ENCODE measurements around the gene ADAM12.
"Not testable (repeated sequence)": the region's sequence is repeated elsewhere in the genome, so short reads cannot be mapped to it uniquely, and the experiment has no call there.

Gene ADAM12

DNA sequence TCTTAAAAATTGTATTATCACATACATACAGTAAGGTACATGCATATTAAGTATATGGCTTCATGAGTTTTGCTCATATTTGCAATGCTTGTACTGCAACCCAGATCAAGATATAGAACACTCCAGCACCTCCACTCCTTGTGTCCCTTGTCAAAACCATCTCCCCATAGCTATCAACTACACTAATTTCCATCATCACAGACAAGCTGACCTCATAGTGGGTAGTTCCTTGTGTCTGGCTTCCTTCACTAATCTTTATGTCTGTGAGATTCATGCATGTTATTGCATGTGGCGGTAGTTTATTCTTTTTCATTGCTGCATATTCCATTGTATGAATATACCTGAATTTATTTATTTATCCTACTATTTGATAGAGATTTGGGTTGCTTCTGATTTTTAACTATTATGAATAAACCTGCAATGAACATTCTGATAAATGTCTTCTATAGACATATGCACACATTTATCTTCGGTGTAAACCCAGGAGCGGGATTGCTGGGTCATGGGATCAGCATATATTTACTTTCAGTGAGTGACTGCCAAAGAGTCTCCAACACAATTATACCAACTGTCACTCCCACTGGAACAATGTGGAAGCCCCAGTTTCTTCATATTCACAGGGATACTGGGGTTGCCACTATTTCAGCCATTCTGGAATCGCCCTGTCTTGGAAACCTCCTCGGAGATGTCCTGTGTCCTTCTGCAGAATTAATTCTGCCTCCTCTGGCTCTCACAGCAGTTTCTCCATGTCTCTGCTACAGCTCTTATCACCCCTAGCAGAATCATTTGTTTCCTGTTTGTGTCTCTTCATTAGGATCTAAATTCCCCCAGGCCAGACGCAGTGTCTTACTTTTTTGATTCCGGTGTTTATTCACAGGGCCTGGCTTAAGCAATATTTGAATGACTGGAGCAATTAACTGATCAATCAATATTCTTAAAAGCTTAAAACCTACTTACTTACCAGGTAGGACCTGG is 14.7 kb upstream of the ADAM12 start:
- DNase-seq, result no peak

DNA sequence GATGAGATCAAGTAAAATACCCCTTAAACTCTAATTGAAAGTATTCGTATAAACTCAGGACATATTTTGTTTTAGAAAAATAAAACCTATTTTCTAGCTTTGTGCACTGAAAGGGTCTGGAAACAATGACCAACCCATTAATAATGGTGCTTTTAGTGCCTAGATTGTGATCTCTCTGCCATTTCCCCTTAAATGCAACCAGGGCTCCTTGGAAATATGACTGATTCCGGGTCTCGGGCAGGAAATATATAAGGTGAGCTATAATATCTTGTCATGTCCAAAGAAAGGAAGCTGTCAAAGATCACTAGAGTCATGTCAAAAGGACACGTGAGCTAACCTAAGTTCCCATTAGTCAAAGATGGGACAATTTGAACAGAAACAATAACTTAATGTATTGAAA is 12.4 kb upstream of the ADAM12 start:
- no peak for DNase-seq

GRCh38 chr10:126398924-126399323 is 10.6 kb upstream of the ADAM12 start:
- no peak for DNase-seq

DNA sequence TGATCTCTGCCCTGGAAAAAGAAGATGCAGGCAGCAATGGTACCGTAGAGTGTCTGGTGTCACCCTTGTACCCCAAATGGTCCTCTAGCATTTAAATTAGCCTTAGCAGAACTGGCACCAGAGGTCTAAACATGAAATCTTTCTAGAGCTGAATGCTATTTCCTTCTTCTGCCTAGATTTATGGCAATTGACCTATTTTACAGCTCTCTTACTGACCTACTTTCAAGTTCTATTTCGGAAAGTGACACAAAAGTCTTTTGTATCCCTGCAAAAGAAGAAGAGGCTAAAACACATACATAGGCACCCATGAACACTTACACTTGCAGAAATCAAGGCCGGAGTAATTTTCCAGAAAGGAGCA is 10.1 kb upstream of the ADAM12 start:
- DNase-seq, result no peak

DNA sequence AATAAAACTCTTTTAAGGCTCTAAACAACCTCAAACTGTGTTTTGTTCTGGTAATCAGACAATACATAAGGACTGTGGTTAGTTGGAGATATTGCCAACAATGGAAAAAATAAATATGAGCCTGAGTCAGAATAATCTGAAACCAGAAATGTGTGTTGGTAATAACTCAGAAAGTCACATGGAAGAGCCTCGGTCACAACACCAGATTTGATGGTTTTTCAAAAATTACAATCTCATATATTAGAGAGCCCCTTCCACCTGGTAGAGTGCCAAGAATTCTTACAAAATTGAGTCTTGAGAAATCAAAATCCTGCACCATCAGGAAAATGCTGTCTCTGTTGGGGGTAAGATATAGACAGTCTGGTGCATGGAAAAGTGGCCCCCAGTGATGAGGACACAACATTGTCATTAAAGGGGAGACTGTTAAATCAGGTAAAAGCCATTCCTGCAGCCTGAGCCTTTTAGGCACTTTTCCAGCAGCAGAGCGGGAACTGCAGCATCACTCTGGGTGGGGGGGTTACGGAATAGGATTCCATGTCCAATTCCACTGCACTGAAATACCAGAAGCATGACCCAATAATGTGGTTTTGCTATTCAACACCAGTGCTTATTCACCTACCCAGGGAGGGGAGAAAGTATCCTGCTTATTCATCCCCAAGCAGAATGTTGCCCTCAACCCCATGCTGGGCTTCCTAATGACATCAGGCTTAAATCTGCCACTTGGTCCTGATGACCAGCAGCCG is 9.5 kb upstream of the ADAM12 start:
- no peak for DNase-seq

- DNase-seq, result no peak
Measured at GRCh38 chr10:126397156-126397555, 8.9 kb upstream of the ADAM12 start.

DNA sequence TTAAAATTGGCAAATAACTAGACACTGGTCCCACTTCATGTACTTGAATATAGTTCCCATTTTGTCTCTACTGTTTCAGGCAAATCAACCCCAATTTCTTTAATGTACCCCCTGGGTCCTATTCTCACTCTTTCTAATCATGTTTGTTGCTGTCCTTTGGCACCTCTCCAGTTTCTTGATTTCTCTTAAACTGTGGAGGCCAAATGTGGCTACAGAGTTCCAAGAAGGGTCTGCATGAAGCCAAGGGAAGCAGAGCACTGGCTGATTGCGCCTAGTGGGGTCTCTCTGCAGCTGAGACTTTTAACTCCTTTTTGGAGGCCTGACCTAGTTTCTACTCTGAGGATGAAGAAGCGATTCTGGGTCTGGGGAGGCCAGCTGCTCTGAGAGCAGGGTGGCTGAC is 6.7 kb upstream of the ADAM12 start:
- no peak for DNase-seq

- no peak for DNase-seq
Measured at GRCh38 chr10:126393076-126393475, 4.8 kb upstream of the ADAM12 start.

GRCh38 chr10:126392469-126392868 is 4.2 kb upstream of the ADAM12 start:
- DNase-seq, result no peak

- no peak for DNase-seq
Measured at GRCh38 chr10:126392068-126392467, 3.8 kb upstream of the ADAM12 start.

DNA sequence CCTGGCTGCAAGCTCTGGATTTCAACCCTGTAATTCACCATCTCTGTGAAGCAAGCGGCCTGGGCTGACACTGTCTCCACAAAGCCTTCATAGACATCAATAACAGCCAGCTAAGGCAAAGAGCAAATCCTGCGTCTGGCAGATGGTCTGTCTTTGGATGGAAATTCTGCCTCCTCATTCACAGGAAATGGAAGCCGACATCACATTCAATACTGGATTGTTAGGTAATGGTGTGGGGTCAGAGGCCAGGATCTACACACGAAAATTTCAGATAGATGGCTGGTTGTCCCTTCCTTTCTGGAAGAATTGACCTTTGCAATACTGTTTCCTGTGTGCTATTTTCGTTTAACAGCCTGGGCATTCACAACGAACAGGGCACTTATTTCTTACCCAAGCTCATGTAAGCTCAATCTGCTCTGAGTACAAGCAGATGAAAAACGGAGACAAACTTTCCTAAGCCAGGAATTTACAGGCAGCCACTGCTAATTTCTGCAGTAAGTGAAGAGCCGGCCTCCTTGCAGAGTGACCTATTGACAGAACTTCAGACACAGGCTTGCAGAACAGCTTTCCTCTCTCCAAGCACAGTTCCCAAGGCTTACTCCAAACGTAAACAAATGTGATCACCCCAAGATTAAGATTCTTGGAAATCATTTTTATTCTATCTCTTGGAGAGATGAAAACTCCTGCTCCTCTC is 3.1 kb upstream of the ADAM12 start:
- no peak for DNase-seq

DNA sequence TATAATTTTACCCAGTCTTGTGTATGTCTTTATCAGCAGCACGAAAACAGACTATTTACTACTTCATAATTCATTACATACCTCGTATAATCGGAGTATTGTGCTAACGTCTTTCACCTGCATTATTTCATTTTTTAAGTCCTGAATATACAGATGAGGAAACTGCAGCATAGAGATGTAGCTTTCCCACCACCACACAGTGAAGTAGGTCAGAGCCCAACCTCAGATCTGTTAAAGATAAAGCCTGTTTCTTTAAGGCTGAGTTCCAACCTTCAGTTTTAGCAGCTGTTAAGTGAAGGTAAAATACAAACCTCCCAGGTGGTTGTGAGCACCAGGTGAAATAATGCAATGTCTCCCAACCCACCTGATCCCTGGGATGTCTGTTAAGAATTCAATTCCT is 2.0 kb upstream of the ADAM12 start:
- DNase-seq, result no peak

DNA sequence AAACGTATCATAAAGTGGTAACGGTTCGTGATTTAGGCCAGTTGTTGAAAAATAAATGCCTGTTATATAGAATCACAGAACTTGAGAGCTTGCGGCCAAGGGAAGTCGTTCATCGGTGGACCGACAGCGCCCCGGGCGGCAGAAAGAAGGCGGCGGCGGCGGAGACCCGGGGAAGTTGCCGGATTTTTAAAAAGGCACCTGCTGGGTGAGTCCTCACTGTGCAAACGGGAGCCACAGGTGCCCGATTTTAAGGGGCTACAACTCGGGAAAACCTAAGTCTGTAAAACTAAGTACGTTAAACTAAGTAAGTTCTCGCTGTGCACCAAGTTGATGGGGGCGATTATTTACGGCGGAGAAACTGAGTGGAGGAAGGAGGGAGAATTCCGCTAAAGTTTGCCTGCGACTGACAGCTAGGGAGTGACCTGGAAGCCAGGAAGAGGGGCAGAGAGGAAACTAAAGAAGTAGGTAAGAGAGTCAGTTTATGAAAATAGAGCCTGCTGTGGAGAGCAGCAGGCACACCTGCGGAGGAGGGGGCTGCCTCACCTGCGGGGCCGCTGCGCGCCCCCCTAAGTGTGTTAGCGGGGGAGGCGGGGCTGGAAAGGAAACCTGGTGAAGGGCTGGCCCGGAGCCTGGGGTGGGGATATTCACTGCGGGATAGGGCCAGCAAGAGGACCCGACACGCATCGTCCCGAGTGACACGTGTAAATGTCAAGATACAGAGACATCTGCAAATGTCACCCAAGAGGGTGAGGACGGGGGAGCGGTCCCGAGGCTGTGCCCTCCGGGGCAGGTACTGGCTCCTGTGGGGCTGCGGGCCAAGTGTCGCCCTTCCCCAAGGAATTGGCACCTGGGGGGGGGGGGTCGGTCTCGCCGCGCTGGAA is 996 bp downstream of the ADAM12 start:
- peak; percentile 68 for DNase-seq

DNA sequence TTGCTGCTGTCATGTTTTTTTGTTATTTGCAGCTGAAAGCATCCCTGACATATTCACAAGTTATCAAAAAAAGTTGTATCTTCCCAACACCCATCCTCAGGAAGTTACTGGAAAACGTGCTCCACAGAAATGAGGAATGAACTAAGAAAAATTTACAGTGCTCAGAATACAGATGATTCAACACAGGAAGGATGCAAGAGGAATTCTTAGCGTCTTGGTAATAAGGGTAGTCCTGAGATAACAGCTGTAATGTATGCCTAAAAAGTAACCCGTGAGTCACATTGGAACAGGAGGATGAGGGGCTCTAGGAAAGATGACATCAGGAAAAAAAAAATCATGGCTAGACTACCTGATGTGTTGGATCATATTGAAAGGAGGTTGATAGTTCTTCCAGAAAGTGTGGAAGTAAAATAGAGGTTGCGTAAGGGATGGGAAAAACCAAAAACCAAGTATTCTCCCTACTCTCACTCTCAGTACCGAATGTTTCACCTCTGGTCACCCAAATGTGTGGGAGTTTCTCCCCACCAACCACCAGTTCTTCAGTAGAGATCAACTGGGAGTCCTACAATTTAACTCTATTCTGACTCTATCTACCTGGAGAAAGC is 3.9 kb downstream of the ADAM12 start:
- DNase-seq, result no peak

GRCh38 chr10:126380352-126381076 is 7.8 kb downstream of the ADAM12 start:
- DNase-seq, result no peak

DNA sequence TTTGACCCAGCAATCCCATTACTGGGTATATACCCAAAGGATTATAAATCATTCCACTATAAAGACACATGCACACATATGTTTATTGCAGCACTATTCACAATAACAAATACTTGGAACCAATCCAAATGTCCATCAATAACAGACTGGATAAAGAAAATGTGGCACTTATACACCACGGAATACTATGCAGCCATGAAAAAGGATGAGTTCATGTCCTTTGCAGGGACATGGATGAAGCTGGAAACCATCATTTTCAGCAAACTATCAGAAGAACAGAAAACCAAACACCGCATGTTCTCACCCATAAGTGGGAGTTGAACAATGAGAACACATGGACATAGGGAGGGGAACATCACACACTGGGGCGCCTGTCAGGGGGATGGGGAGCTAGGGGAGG is 9.1 kb downstream of the ADAM12 start:
- not testable (repeated sequence) for DNase-seq

- DNase-seq, result no peak
Measured at GRCh38 chr10:126376956-126377355, 11.3 kb downstream of the ADAM12 start.

GRCh38 chr10:126375926-126376554 is 12.2 kb downstream of the ADAM12 start:
- DNase-seq, result no peak

- DNase-seq, result no peak
Measured at GRCh38 chr10:126375299-126375698, 13.0 kb downstream of the ADAM12 start.

DNA sequence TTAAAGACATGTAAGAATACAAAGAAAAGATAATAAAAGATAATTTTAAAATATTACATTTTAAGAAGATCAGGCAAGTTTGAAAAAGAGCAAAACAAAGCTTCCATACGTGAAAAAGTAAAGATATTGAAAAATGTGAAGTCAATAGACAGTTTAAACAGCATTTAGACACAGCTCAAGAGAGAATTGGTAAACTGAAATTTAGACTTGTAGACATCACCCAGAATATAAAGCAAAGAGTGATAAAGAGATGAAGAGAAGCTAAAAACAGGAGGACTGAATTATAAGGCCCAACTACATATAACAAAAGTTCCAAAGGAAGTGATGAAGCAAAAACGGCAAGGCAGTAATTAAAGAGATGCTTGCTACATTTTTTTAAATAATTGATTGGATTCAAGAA is 13.8 kb downstream of the ADAM12 start:
- DNase-seq, result no peak

GRCh38 chr10:126373972-126374371 is 14.3 kb downstream of the ADAM12 start:
- no peak for DNase-seq
